Measurements from ENCODE around the gene UST. TPM values are rescaled to one million over a fixed set of nuclear protein-coding genes. Genes with fewer than 3 reads are reported as not detected.

Gene UST
- total RNA-seq, 1 donor from 2014 or later = 17.1 TPM

DNA sequence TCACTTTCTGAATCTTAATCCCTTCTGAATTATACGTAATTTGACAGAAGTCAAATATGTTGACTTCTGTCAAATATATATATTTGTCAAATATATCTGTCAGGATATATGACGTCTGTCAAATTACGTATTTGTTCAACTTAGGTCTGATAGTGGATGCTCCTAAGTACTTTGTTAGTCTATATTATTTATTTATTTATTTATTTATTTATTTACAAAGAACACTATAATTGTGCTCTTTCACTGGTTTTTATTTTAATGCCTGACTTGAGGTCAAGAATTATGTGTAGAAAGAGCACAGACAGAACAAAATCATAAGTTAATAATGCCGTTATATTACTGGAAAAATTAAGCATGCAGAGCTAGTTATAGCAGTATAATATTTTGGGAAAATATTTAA lies 81.2 kb downstream of the UST start:
- H3K9me3 Mint-ChIP-seq (ENCODE audit: low read depth) = peaks cover 4% of the 10 kb centered on the region
- H3K4me3 Mint-ChIP-seq (ENCODE audit: unreplicated experiment) = no peak overlapping the region
- no peaks in the 10 kb centered on the region for H3K27me3 Mint-ChIP-seq (ENCODE audit: low read depth)
- no peak overlapping the region for H3K27ac Mint-ChIP-seq (ENCODE audit: unreplicated experiment)
- peaks cover 44% of the 10 kb centered on the region for H3K4me1 Mint-ChIP-seq (ENCODE audit: low read depth)
- TF ChIP-seq CTCF (IDR thresholded peaks at IDR 0.05) = no peak
- H3K36me3 Mint-ChIP-seq (ENCODE audit: low read depth) = no peaks in the 10 kb centered on the region
- no peak for DNase-seq (ENCODE audit: low spot score)

DNA sequence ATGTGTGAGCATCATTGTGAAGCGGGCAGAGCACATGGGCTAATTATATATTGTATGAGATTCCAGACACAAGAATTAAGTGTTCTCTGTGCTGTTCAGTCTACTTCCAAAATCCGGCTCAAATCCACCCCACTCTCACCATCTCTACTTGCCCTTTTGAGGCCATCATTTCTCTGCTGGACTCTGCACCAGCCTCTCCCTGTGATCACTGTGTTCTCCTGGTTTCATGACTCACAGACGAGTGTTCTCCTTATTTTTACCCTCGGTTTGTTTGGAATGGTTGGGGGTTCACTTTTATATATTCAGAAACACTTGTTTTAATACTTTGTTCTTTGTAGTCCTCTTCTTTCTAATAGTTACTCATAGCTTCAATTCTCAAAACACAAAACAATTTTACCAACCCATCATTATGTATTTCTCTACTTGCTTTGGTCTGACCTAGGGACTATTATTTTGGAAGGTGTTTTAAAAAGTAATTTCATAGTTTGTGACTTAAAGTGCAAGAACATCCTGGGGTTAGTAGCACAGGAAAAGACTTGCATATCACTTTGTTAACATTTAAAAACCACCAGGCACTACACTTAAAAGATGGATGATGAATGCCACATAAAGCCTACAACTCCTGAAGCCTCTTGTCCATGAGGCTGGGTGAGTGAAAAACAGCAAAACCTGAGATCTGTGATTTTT lies 82.7 kb downstream of the UST start:
- H3K9me3 Mint-ChIP-seq (ENCODE audit: low read depth) = peaks cover 4% of the 10 kb centered on the region
- no peaks in the 10 kb centered on the region for H3K36me3 Mint-ChIP-seq (ENCODE audit: low read depth)
- no peak for TF ChIP-seq CTCF (IDR thresholded peaks at IDR 0.05)
- H3K27me3 Mint-ChIP-seq (ENCODE audit: low read depth) = no peaks in the 10 kb centered on the region
- DNase-seq (ENCODE audit: low spot score) = no peak
- H3K4me3 Mint-ChIP-seq (ENCODE audit: unreplicated experiment) = no peak overlapping the region
- H3K4me1 Mint-ChIP-seq (ENCODE audit: low read depth) = peaks cover 38% of the 10 kb centered on the region
- H3K27ac Mint-ChIP-seq (ENCODE audit: unreplicated experiment) = peak overlapping the region; percentile 2

GRCh38 chr6:148830614-148831013 lies 83.8 kb downstream of the UST start:
- no peak for DNase-seq (ENCODE audit: low spot score)
- Mint-ChIP-seq H3K4me1 (ENCODE audit: low read depth) (peaks cover 41% of the 10 kb centered on the region), H3K27me3 (ENCODE audit: low read depth) (no peaks in the 10 kb centered on the region), H3K27ac (ENCODE audit: unreplicated experiment) (peak overlapping the region; percentile 38), H3K9me3 (ENCODE audit: low read depth) (no peaks in the 10 kb centered on the region), H3K4me3 (ENCODE audit: unreplicated experiment) (no peak overlapping the region), H3K36me3 (ENCODE audit: low read depth) (no peaks in the 10 kb centered on the region)
- no peak for TF ChIP-seq CTCF (IDR thresholded peaks at IDR 0.05)

DNA sequence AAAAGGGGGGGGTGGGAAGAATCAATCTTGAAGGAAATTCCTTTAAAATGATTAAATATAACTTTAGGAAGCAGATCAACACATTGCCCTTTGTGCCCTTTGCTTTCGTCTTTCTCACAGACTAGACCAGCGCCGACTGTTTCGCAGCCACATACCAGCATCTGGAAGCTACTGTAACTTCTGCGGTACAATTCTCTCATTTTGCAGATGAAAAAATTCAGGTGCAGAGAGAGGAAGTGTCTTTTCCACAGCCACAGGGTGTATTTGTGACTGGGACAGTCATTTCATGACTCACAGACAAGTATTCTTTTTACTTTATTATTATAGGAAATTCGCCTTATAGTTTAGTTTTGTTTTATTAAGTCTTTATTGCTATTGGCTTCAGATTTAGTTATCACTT lies 84.2 kb downstream of the UST start:
- no peak overlapping the region for H3K4me3 Mint-ChIP-seq (ENCODE audit: unreplicated experiment)
- H3K27ac Mint-ChIP-seq (ENCODE audit: unreplicated experiment) = peak overlapping the region; percentile 38
- H3K27me3 Mint-ChIP-seq (ENCODE audit: low read depth) = no peaks in the 10 kb centered on the region
- H3K4me1 Mint-ChIP-seq (ENCODE audit: low read depth) = peaks cover 46% of the 10 kb centered on the region
- no peaks in the 10 kb centered on the region for H3K36me3 Mint-ChIP-seq (ENCODE audit: low read depth)
- H3K9me3 Mint-ChIP-seq (ENCODE audit: low read depth) = no peaks in the 10 kb centered on the region
- DNase-seq (ENCODE audit: low spot score) = no peak
- no peak for TF ChIP-seq CTCF (IDR thresholded peaks at IDR 0.05)

GRCh38 chr6:148831531-148831930 lies 84.7 kb downstream of the UST start:
- Mint-ChIP-seq H3K9me3 (ENCODE audit: low read depth) (no peaks in the 10 kb centered on the region), H3K4me3 (ENCODE audit: unreplicated experiment) (no peak overlapping the region), H3K36me3 (ENCODE audit: low read depth) (no peaks in the 10 kb centered on the region), H3K27ac (ENCODE audit: unreplicated experiment) (peak overlapping the region; percentile 17), H3K27me3 (ENCODE audit: low read depth) (no peaks in the 10 kb centered on the region), H3K4me1 (ENCODE audit: low read depth) (peaks cover 50% of the 10 kb centered on the region)
- no peak for DNase-seq (ENCODE audit: low spot score)
- TF ChIP-seq CTCF (IDR thresholded peaks at IDR 0.05) = no peak
